SU-DHL-6 (cell line): ENCODE results near the gene CAPN13.

Experiments used
- EZH2phosphoT487 ChIP-seq: fragments of 200-600 bp; sonication (generic), shearing (Covaris generic); conservative IDR thresholded peaks from 2 replicates; pipeline ENCODE4 v1.6.1; 2018; ENCODE audit warnings: mild to moderate bottlenecking, antibody characterized with exemption, low read length, moderate library complexity, mixed read lengths
- TF ChIP-seq, protein P1 (sequence below): fragments of 200-600 bp; sonication (generic); IDR thresholded peaks from one replicate; pipeline ENCODE4 v1.5.1; 2017; ENCODE audit warnings: antibody characterized with exemption, mild to moderate bottlenecking, low read length, moderate library complexity; ENCODE audit not compliant: insufficient read depth, poor library complexity, severe bottlenecking

DNA sequence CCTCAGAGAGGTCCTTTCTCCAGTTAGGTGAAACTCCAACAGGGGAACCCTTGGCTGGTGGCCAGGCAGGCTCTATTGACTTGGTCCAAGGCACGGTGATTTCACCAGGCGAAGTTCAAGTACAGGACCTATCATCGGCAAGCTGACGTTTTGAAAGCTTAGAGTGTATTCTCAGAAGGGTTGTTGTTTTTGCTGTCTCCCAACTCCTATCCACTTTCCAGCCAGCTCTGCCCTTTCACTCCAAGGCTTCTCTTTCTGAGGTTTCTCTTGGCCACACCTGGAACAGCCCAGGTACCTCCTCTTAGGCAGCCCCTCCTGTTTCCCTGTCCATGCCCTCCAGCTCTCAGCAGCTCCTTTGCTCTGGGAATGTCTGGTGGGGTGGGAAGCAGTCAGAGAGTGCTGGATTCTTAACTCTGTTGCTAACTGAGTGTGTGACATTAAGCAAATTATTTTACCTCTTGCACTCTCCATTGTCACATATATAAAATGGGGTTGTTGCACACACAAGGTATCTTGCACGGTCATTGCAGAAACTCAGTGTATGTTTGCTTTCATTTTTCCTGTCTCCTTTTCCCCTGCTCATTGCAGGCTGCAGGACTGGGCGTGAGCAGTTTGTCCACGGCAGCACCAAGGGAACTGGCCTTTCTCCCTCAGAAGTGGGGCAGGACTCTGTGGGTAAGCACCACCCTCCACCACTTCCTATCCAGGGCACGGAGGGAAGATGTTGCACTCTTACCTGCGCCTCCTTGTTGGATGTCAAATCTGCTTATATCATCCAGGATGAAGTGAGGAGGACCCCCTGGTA, 30.2 kb downstream of the CAPN13 start:
- TF ChIP-seq, protein P1, sequence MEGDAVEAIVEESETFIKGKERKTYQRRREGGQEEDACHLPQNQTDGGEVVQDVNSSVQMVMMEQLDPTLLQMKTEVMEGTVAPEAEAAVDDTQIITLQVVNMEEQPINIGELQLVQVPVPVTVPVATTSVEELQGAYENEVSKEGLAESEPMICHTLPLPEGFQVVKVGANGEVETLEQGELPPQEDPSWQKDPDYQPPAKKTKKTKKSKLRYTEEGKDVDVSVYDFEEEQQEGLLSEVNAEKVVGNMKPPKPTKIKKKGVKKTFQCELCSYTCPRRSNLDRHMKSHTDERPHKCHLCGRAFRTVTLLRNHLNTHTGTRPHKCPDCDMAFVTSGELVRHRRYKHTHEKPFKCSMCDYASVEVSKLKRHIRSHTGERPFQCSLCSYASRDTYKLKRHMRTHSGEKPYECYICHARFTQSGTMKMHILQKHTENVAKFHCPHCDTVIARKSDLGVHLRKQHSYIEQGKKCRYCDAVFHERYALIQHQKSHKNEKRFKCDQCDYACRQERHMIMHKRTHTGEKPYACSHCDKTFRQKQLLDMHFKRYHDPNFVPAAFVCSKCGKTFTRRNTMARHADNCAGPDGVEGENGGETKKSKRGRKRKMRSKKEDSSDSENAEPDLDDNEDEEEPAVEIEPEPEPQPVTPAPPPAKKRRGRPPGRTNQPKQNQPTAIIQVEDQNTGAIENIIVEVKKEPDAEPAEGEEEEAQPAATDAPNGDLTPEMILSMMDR = no peak
- TF ChIP-seq EZH2phosphoT487 = no peak
